Subcutaneous abdominal adipose tissue (tissue), 5 donors: ENCODE measurements around the gene CCDC183.
"Not testable (repeated sequence)": the region's sequence is repeated elsewhere in the genome, so short reads cannot be mapped to it uniquely, and the experiment has no call there.

Experiments used
- H3K27ac ChIP-seq: one replicate; pipeline ENCODE4 v1.7.0; 2013; ENCODE audit warnings: low read depth, mild to moderate bottlenecking, inconsistent platforms, low read length, moderate library complexity
- H3K27me3 ChIP-seq, 5 donors: one replicate each; pipeline ENCODE4 v1.7.0; 2013; ENCODE audit warnings: low read length in 5 of 5, inconsistent platforms in 1 of 5; ENCODE audit not compliant: control insufficient read depth in 5 of 5, insufficient read depth in 4 of 5
- H3K36me3 ChIP-seq, 5 donors: one replicate each; pipeline ENCODE4 v1.7.0; 2013; ENCODE audit warnings: low read length in 5 of 5; ENCODE audit not compliant: control insufficient read depth in 5 of 5, insufficient read depth in 5 of 5
- H3K4me1 ChIP-seq, 5 donors: one replicate each; pipeline ENCODE4 v1.7.0; 2013; ENCODE audit warnings: low read length in 5 of 5, mild to moderate bottlenecking in 3 of 5, moderate library complexity in 1 of 5; ENCODE audit not compliant: control insufficient read depth in 5 of 5, insufficient read depth in 5 of 5
- H3K4me3 ChIP-seq, 5 donors: one replicate each; pipeline ENCODE4 v1.7.0; 2013; ENCODE audit warnings: low read length in 5 of 5, low read depth in 1 of 5
- H3K9ac ChIP-seq, 5 donors: one replicate each; pipeline ENCODE4 v1.7.0; 2013; ENCODE audit warnings: low read length in 5 of 5, mild to moderate bottlenecking in 4 of 5, moderate library complexity in 3 of 5
- H3K9me3 ChIP-seq, 5 donors: one replicate each; pipeline ENCODE4 v1.7.0; 2013; ENCODE audit warnings: low read length in 5 of 5; ENCODE audit not compliant: control insufficient read depth in 5 of 5
- donor health status: healthy.
- donor health status: healthy.
- donor health status: healthy.
- donor health status: healthy.
- donor health status: healthy.

CCDC183 gene

GRCh38 chr9:136760424-136760823, 35.7 kb upstream of the CCDC183 start:
- Histone ChIP-seq H3K27me3 (peaks cover 0 to 10% (median 3%) of the 10 kb centered on the region in 5 donors), H3K4me3 (no peak overlapping the region), H3K27ac (no peak overlapping the region), H3K4me1 (peaks cover 0 to 7% (median 5%) of the 10 kb centered on the region in 5 donors), H3K9ac (no peak overlapping the region), H3K36me3 (no peaks in the 10 kb centered on the region), H3K9me3 (peaks cover 0 to 11% (median 8%) of the 10 kb centered on the region in 5 donors)

DNA sequence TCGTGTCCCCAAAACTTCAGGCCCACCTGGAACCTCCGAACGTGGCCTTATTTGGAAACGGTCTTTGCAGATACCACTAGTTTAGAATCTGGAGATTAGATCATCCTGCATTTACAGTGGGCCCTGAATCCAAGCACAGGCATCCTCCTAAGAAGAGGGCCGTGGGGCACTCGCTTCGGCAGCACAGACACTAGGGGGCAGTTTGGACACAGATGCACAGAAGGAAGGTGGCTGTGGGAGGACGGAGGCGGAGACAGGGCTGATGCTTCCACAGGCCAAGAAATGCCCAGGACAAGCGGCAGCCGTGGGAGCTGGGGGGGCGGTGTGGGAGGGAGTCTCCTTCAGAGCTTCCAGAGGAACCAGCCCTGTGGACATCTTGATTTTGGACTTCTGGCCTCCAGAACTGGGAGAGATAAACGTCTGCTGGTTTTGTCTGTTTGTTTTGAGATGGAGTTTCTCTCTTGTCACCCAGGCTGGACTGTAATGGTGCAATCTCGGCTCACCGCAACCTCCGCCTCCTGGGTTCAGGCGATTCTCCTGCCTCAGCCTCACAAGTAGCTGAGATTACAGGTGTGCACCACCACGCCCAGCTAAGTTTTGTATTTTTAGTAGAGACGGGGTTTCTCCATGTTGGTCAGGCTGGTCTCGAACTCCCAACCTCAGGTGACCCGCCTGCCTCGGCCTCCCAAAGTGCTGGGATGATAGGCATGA, 35.1 kb upstream of the CCDC183 start:
- peaks cover 0 to 10% (median 3%) of the 10 kb centered on the region in 5 donors for H3K27me3 ChIP-seq
- H3K36me3 ChIP-seq, H3K4me1 ChIP-seq, H3K9me3 ChIP-seq, H3K9ac ChIP-seq, H3K4me3 ChIP-seq, H3K27ac ChIP-seq: not testable (repeated sequence)

GRCh38 chr9:136761545-136761981, 34.6 kb upstream of the CCDC183 start:
- no peaks in the 10 kb centered on the region for H3K9me3 ChIP-seq
- no peak overlapping the region for H3K27ac ChIP-seq
- peaks cover 0 to 10% (median 3%) of the 10 kb centered on the region in 5 donors for H3K27me3 ChIP-seq
- peaks cover 0 to 7% (median 5%) of the 10 kb centered on the region in 5 donors for H3K4me1 ChIP-seq
- H3K9ac ChIP-seq = no peak overlapping the region
- no peaks in the 10 kb centered on the region for H3K36me3 ChIP-seq
- no peak overlapping the region for H3K4me3 ChIP-seq

- H3K27me3 ChIP-seq = peaks cover 0 to 10% (median 0%) of the 10 kb centered on the region in 5 donors
- no peak overlapping the region for H3K9ac ChIP-seq
- H3K4me3 ChIP-seq = no peak overlapping the region
- peaks cover 0 to 7% (median 5%) of the 10 kb centered on the region in 5 donors for H3K4me1 ChIP-seq
- H3K9me3 ChIP-seq = no peaks in the 10 kb centered on the region
- H3K36me3 ChIP-seq = no peaks in the 10 kb centered on the region
- H3K27ac ChIP-seq = no peak overlapping the region
These were observed 33.9 kb upstream of the CCDC183 start for GRCh38 chr9:136762221-136762691.

DNA sequence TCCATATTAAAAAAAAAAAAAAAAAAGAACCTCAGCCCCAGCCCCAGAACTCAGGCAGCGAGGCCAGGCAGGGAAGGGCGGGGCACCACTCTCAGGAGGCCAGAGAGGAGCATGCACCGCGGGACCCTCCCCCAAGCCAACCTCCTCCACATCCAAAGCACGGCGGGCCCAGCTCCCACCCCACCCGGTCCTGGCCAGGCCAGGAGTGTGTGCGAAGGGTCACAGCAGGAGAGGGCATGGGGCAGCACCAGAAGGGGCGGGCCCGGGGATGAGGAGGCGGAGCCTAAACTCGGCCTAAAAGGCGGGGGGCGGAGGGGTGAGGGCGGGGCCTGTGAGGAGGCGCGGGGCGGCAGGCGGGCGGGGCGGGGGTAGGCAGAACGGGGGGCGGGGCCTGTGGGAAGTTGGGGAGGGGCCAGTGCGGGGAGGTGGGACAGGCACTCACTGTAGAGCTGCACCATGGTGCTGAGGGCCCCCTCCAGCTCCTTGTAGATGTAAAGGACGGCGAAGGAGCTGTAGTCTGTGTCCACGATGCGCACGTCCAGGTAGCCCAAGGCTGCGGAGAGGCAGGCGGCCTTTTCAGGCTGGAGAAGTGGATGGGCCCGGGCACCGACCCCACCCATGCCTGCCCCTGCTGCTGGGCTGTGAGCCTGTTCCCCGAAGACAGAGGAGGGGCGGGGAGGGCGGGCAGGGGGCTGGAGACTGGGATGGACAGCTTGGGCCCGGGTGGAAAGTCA, 33.1 kb upstream of the CCDC183 start:
- no peaks in the 10 kb centered on the region for H3K9me3 ChIP-seq
- peaks cover 2 to 17% (median 4%) of the 10 kb centered on the region in 5 donors for H3K27me3 ChIP-seq
- H3K4me3 ChIP-seq = no peak overlapping the region
- H3K9ac ChIP-seq = no peak overlapping the region
- H3K4me1 ChIP-seq = peaks cover 0 to 6% (median 5%) of the 10 kb centered on the region in 5 donors
- no peaks in the 10 kb centered on the region for H3K36me3 ChIP-seq
- H3K27ac ChIP-seq = no peak overlapping the region

DNA sequence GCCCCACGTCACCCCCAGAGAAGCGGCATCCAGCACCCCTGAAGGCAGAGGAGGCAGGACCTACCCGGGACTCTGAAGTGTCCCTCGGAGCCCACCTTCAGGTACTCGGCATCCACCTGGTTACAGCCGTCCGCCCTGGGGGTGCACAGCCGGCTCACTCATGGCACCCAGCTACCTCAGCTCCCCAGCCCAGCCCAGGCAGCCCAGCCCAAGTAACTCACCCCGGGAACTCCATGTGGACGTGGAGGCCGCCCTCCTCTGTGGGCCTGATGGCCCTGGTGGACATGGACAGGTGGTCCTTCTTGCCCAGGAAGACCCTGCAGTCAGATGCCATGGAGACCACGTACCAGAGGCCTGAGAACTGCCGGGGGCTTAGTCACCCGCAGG, 32.5 kb upstream of the CCDC183 start:
- no peaks in the 10 kb centered on the region for H3K9me3 ChIP-seq
- peaks cover 0 to 6% (median 4%) of the 10 kb centered on the region in 5 donors for H3K4me1 ChIP-seq
- peaks cover 3 to 19% (median 4%) of the 10 kb centered on the region in 5 donors for H3K27me3 ChIP-seq
- H3K4me3 ChIP-seq = no peak overlapping the region
- no peaks in the 10 kb centered on the region for H3K36me3 ChIP-seq
- no peak overlapping the region for H3K9ac ChIP-seq
- no peak overlapping the region for H3K27ac ChIP-seq

DNA sequence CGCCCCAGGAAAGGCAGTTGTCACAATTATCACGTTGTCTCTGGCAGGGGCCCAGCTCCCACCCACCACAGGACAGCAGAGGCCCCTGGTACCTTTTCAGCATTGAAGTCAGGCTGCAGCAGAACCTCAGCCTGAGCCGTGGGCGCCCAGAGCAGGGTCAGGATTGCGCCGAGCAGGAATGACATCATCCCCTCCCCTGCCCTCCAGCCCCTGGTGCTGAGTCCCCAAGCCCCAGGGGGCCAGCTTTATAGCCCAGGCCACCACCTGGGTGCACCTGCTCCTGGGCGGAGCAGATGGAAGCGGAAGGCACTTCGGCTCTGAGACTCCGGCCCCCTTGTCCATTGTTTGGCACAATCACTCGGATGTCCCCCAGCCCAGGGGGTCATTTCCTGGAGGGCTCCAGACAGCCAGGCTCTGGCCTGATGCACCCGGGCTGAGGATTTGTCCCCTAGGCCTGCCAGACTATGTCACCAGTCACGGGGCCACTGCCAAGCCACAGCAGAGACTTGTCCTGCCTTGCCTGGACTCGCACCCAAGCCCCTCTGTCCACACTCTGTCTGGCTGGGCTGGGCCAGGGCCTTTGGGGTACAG, 31.7 kb upstream of the CCDC183 start, which contains the start of gene LCN15:
TSS of gene LCN15 (minus strand) at position 218 of the 591 bp plus-strand sequence. CDS start at position 188, 30 bp downstream.
- H3K9me3 ChIP-seq = no peaks in the 10 kb centered on the region
- H3K4me1 ChIP-seq = peaks cover 0 to 6% (median 4%) of the 10 kb centered on the region in 5 donors
- no peaks in the 10 kb centered on the region for H3K36me3 ChIP-seq
- H3K4me3 ChIP-seq = no peak within 1 kb of the TSS
- H3K27ac ChIP-seq = no peak within 1 kb of the TSS
- H3K9ac ChIP-seq = no peak within 1 kb of the TSS
- H3K27me3 ChIP-seq = peaks cover 3 to 19% (median 4%) of the 10 kb centered on the region in 5 donors

DNA sequence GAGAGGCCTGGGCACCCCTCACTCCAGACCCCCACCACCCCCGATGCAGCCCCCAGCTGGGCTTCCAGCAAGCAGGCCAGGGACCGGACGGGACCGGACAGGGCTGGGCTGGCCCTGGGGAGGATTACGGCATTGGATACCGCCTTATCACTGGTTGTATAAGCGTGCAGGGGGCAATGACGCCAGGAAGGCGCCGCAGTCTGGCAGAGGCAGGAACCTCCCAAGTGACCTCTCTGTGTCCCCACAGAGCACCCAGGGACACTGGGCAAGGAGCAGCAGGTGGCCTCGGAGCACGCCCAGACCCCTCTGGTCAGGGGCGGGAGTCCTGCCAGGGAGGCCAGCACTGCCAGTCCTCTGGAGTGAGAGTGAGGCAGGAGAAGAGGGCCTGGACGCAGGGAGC, 31.1 kb upstream of the CCDC183 start:
- Histone ChIP-seq H3K9ac (no peak overlapping the region), H3K36me3 (no peaks in the 10 kb centered on the region), H3K27ac (no peak overlapping the region), H3K9me3 (no peaks in the 10 kb centered on the region), H3K4me3 (no peak overlapping the region), H3K27me3 (peaks cover 3 to 19% (median 4%) of the 10 kb centered on the region in 5 donors), H3K4me1 (peaks cover 0 to 6% (median 4%) of the 10 kb centered on the region in 5 donors)

- not testable (repeated sequence) for H3K27ac ChIP-seq, H3K4me1 ChIP-seq, H3K9me3 ChIP-seq, H3K4me3 ChIP-seq, H3K36me3 ChIP-seq, H3K9ac ChIP-seq
- H3K27me3 ChIP-seq = peaks cover 0 to 19% (median 4%) of the 10 kb centered on the region in 5 donors
These were observed 30.3 kb upstream of the CCDC183 start for GRCh38 chr9:136765745-136766409.
